Left ventricle myocardium superior (tissue), 1 donor: ENCODE measurements around the gene LRRD1. TPM values are rescaled to one million over a fixed set of nuclear protein-coding genes. Genes with fewer than 3 reads are reported as not detected.
A peak's percentile ranks its signal among the peaks of the same experiment; 100 is the strongest.
"Not testable (repeated sequence)": the region's sequence is repeated elsewhere in the genome, so short reads cannot be mapped to it uniquely, and the experiment has no call there.

ENCODE experiments used
- ATAC-seq: fragments of 200-7000 bp; cut with Tn5 transposase; one replicate; pipeline ENCODE4 v1.9.1; 2020; ENCODE audit warnings: mild to moderate bottlenecking, moderate library complexity
- DNase-seq: peaks from one replicate; pipeline ENCODE4 v3.0.0-alpha.2; 2020
- intact Hi-C: fragments of 100-400 bp; cut with micrococcal nuclease; formaldehyde crosslinking; loops from one replicate; pipeline ENCODE4 v1.11.0; 2022
- long read RNA-seq: library from polyadenylated mRNA; unstranded; transcript quantifications from one replicate; pipeline ENCODE4 v2.0.0, GENCODE V29; 2021
- total RNA-seq: library from RNA; stranded (reverse); fragmentation: NEBNext Ultra II Directional; extraction: Animal tissue kit (Norgen Biotek cat#: 25700); gene quantifications from one replicate; pipeline ENCODE4 v1.2.1, GENCODE V29; 2021
- donor health status: DM: no; HTN: yes; CAD: no; lungs with severe emphysema.

Gene LRRD1
- total RNA-seq = not detected
- long read RNA-seq = 0 reads

DNA sequence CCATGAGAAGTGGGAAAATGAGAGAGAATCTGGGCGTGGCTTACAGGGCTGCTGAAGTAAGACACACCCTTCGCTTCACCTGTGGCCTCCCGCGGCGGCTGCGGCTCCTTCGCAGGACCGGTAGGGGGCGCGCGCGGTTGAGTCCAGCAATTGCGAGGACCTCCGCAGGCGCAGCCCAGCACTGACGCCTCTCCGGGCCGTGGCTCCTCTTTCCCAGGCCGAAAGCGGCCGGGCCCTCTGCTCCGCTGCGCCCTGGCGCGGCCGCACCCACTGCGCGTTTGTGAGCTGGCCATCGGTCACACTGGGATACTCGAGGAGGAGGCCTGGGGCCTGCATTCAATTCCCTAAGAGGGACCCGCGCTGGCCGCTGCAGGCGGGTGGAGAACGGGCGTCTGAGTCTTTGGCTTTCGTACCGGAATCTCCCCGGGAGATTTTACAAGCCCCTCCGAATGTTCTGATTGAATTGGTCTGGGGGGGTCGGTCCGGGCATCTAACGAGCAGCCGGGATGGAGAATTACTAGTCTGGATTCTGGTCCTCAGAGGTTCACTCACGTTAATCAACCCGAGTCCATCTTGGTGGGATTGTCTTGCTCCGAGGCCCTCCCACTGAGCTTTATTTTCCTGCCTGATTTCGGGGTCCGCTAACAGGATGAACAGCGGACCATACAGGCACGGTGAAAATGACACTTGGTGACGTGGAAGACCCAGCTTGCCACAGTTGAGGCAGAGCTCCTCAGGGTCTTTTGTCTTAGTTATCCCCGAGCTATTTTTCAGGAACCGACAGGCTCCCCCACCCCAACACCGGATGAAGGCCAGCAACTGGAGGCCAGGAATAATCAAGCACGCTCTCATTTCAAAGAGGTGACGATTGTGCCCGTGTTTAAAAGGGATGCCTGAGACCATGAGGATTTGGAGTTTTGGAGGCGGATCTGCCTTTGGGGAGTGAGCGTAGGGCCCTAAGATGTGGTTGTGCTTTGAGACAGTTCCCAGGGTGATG, at the start of gene LRRD1:
Gene LRRD1 (minus strand): TSS at position 215 of the 997 bp plus-strand sequence. CDS start 13,940 bp downstream, outside the sequence.
- intact Hi-C loops = no loop called here
- DNase-seq = peak; percentile 92
- peak; percentile 99 for ATAC-seq

DNA sequence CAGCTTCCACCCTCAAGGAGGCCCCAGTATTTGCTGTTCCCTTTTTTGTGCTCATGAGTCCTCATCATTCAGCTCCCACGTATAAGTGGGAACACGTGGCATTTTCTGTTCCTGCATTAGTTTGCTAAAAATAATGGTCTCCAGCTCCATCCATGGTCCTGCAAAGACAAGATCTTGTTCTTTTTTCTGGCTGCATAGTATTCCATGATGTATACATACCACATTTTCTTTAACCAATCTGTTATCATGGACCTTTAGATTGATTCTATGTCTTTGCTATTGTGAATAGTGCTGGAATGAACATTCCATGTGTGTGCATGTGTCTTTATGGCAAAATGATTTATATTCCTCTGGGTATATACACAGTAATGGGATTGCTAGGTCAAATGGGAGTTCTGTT, 49.8 kb upstream of the LRRD1 start:
- ATAC-seq (no peak), DNase-seq (no peak)
- intact Hi-C loops = no loop called here

DNA sequence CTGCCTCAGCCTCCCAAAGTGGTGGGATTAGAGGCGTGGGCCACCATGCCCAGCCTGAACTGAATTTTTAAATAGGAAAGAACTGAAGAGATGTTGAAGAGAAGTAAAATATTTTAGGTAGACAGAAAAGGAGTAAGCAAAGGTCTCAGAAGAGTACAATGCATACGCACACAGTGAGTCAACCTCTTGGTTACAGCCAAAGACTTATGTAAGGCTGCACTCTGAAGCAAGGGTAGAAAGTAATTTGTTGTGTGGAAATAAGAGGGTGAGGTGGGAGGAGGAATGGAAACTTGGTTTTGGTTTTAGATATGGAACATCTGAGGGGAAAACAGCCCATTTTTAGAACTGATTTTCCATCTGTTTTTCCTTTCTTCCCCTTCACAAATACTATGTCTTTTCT, 49.2 kb upstream of the LRRD1 start:
- DNase-seq (no peak), ATAC-seq (no peak)
- intact Hi-C loops = no loop called here

DNA sequence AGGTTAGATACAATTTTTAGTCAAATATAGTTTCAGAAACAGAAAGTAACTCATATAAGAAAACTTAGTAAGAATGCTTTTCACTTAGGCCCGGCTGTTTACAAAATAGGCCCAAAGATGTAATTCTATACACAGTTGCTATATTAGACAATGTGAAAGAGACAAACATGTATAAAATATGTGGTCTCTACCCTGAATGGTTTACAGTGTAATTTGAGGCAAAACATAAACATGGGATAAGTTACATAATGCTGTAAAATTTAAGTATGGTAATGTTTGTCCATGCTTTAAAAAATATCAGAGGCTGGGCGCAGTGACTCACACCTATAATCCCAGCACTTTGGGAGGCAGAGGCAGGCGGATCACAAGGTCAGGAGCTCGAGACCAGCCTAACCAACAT, 48.0 kb upstream of the LRRD1 start:
- ATAC-seq (no peak), DNase-seq (no peak)
- intact Hi-C loops = no loop called here

DNA sequence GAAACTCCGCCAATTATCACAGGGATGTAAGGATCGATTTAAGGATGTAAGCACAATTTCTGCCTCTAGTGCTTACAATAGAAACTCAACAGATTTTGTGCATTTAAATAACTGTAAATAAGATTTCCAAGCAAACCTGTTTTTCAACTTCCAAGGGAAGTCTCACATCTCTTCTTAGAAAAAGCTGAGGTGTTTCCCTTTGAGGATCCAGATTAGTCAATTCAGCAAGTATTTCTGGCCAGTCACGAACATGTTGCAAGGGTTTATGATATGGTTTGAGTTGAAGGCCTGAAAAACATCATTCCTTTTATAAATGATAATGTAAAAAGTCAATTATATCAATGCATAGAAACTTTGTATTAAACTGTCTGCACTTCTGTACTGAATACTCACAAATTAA, 42.8 kb upstream of the LRRD1 start:
- intact Hi-C loops = no loop called here
- DNase-seq (no peak), ATAC-seq (no peak)

DNA sequence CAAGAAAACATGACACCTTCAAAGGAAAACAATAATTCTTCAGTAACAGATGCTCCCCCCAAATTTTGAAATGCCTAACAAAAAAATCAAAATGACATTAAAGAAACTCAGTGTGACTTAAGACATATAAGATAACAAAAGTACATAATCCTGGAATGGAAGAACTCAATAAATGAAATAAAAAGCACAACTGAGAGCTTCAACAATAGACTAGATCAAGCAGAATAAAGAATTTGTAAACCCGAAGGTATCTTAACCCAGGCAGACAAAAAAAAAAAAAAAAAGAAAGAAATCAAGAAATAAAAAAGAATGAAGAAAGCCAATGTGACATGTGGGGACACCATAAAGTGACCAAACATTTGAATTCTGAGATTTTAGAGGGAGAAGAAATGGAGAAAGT, 27.7 kb upstream of the LRRD1 start:
- intact Hi-C loops = no loop called here
- ATAC-seq (no peak), DNase-seq (no peak)

DNA sequence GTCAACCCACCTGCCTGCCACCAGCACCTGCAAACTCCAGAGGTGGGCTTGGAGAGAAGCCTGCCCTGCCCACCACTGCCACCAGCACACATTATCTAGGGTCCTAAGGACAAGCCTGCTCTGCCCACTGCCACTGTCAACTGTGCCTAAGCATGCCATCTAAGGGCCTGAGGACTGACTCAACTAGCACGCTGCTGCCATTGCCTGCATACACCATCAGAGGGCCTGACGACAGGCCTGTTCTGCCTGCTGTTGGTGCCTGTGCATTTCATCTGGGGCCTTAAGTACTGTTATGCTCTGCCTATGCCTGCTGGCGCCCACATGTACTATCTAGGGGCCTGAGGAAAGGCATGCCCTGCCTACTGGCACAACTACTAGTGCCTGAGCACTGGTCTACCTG, 27.0 kb upstream of the LRRD1 start:
- intact Hi-C loops = no loop called here
- no peak for DNase-seq
- no peak for ATAC-seq

DNA sequence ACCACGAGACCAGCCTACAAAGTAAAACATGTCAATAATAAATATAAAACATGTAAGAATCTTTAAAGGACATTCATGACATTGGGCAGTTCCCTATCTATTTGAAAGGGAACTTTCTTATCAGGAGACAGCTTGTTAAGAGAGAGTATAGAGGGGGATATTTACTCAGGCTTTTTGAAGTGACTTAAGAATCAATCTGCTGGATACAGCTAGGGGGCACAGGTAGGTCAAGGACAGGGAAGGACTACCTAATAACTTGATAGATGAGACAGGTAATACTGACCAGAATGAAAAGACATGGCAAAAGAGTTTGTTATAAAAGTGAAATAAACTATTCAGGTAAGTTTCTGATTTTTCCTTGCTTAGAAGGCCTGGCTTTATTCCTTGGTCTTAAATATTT, 21.8 kb upstream of the LRRD1 start:
- ATAC-seq (no peak), DNase-seq (no peak)
- intact Hi-C loops = no loop called here

DNA sequence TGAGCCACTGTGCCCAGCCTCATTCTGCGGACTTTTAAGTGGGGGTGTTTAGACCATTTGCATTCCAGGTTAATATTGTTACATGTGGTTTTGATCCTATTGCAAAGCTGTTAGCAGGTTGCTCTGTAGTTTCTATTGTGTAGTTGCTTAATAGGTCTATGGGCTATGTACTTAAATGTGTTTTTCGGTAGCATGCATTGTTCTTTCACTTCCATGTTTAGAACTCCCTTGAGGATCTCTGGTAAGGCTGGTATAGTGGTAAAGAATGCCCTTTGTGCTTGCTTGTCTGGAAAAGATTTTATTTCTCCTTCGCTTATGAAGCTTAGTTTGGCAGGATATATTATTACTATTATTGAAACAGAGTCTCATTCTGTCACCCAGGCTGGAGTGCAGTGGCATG, 13.4 kb upstream of the LRRD1 start:
- DNase-seq = no peak
- intact Hi-C loops = no loop called here
- no peak for ATAC-seq

DNA sequence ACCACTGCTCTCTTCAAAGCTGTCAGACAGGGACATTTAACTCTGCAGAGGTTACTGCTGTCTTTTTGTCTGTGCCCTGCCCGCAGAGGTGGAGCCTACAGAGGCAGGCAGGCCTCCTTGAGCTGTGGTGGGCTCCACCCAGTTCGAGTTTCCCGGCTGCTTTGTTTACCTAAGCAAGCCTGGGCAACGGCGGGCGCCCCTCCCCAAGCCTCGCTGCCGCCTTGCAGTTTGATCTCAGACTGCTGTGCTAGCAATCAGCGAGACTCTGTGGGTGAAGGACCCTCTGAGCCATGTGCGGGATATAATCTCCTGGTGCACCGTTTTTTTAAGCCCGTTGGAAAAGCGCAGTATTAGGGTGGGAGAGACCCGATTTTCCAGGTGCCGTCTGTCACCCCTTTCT, 10.3 kb upstream of the LRRD1 start:
- intact Hi-C loops, ATAC-seq, DNase-seq: not testable (repeated sequence)

DNA sequence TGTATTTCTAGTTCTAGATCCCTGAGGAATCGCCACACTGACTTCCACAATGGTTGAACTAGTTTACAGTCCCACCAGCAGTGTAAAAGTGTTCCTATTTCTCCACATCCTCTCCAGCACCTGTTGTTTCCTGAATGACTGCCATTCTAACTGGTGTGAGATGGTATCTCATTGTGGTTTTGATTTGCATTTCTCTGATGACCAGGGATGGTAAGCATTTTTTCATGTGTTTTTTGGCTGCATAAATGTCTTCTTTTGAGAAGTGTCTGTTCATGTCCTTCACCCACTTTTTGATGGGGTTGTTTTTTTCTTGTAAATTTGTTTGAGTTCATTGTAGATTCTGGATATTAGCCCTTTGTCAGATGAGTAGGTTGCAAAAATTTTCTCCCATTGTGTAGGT, 5.4 kb upstream of the LRRD1 start:
- DNase-seq, ATAC-seq, intact Hi-C loops: not testable (repeated sequence)

DNA sequence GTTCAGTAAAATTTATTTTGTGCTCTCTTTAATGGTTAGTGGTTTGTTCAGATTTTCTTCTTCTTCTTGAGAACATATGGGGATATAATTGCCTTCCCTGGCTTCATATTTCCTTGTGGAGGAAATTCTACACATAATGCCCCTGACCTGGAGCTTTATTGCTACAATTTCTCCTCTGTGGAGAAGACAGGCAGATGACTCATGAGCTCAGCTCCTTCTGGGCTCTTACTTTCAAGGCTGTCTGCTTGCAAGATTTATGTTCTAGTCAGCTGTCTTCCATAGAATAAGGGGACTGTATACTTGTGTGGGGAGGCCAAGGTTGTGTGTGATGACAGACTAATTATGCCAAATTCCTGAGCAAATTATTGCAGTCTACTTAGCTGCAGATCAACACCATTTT, 1.6 kb downstream of the LRRD1 start:
- ATAC-seq (no peak), DNase-seq (no peak)
- intact Hi-C loops = no loop called here

DNA sequence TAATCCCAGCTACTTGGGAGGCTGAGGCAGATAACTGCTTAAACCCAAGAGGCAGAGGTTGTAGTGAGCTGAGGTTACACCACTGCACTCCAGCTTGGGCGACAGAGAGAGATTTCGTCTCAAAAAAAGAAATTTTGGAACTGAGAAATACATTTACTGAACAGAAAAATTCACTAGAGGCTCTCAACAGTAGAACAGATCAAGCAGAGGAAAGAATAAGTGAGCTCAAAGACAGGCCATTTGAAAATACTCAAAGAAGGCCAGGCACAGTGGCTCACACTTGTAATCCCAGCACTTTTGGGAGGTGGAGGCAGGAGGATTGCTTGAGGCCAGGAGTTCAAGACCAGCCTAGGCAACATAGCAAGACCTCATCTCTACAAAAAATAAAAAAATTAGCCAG, 9.4 kb downstream of the LRRD1 start:
- not testable (repeated sequence) for ATAC-seq, DNase-seq

DNA sequence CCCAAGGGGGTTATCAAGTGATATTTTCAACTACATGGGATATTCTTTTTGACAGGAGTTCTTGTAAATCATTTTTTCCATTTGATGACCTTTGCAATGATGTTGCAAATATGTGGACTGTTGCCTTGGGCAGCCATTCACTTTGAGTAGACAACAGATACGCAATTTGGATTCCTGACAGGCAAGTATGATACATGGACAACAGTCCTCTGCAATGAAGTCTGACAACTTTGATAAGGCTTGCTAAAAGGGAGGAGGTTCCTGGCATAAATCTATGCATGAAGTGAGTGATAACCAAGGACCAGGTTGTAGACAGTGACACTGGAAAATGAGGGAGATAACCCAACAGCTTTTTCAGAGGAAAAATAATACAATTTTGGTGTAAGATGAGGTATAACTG, 17.7 kb downstream of the LRRD1 start:
- intact Hi-C loops = no loop called here
- ATAC-seq (no peak), DNase-seq (no peak)

More for the DNA sequence above, 9.4 kb downstream of the LRRD1 start:
- intact Hi-C loops = not testable (repeated sequence)

DNA sequence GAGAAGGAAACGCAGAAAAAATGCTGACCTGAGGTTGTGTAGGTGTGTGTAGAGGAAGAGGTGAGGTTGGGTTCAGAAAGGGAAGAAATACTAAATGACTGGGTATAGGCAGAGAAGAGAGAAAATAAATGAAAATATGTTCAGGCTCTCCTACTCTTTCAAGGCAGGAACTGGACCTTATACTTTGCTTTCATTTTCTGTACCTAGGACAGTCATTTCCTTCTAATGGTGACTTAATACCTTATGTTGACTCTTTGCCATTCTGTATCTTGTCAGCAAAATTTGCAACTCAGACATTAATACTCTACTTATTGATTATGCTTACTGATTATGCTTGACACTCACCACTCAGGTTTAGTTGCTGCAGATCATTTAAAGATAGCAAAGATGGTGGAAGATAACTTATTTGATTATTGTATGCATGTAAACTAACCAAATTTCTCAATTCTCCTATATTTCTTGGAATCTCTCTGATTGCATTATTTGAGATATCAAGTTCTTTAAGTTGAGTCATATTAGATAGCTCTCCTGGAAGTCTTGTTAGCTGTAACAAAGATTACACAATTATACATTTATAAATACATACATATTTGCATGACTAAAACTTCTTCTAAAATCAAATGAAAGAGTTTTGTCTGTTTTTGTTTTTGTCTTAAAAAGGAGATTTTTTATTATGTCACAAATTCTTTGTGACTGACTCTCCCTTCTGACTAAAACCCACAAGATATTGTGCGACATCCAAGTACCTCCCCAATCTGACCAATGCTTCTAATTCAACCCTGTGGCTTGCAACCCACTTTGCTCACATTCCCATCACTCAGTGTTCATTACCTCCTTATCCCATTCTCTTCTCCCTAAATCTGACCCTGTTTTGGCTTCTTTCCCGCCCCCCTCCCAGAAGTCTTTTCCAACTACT, 20.0 kb downstream of the LRRD1 start:
- no peak for ATAC-seq
- intact Hi-C loops = no loop called here
- no peak for DNase-seq

DNA sequence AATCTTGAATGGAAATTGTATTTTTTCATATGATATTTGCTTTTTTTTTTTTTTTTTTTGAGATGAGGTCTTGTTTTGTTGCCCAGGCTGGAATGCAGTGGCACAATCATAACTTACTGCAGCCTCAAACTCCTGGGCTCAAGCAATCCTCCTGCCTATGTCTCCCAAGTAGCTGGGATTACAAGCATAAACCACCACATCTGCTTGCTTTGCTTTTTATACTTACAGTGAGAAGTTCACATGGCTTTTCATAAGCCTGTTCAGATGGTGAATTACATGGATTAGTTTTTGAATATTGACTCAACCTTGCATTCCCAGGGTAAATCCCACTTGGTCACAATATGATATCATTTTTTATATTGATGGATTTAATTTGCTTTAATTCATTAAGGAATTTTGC, 22.0 kb downstream of the LRRD1 start:
- no peak for ATAC-seq
- intact Hi-C loops = no loop called here
- DNase-seq = no peak

DNA sequence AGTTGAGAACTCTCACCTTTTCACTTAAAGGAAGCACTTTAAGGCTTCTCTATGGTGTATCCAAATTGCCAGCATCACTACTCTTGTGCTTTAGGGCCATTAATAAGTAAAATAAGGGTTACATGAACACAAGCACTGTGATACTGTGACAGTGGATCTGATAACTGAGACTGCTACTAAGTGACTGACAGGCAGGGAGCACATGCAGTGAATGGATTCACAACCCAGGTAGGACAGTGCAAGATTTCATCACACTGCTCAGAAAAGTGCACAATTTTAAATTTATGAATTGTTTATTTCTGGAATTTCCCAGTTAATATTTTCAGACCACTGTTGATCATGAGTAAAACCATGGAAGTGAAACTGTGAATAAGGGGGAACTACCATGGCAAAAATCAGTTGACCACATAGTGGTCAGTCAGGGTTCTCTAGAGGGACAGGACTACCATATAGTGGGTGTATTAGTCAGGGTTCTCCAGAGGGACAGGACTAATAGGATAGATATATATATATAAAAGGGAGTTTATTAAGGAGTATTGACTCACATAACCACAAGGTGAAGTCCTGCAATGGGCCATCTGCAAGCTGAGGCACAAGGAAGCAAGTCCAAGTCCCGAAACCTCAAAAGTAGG, 23.7 kb downstream of the LRRD1 start:
- DNase-seq (no peak), ATAC-seq (no peak)
- intact Hi-C loops = no loop called here

DNA sequence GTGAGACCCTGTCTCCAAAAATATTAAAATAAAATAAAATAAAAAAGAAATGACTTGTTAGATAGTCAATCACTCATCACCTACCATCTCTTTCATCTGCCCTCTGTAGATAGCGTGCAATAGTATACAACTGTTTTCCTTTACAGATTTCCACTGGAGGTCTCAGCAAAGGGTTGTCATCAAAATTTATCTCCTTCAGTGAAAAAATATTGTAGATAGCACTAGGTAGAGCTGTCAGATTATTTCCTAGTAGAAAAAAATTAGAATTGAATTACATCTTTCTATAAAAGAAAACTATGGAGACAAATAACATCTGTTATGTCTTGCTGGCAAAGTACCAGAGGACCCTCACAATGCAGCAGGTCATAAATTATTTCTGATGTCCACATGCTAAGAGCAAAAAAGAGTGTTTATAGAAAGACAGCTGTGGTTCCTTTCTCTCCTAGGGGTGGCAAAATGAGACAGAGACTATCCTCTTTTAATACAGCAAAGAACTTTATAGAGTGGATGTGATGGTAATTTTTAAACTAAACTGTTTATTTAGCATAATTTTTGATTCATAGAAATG, 28.4 kb downstream of the LRRD1 start:
- ATAC-seq (no peak), DNase-seq (no peak)
- intact Hi-C loops = no loop called here

DNA sequence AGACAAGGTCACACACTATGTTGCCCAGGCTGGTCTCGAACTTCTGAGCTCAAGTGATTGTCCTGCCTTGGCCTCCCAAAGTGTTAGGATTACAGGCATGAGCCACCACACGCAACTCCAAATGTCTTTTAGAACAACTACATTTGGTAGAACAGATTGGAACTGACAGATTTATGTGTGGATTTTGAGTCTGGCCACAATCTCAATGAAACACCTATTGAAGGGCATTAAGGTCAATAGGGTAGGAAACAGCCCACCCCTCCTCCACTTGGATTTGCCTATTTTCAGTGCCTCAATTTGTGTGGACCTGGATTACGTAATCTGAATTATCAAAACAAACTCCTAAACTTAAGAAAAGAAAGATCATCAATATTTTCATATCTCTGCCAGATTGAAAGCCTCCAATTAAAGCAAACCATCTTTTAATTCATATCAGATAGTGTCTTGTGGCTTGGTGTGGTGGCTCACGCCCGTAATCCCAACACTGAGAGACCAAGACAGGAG, 29.2 kb downstream of the LRRD1 start:
- intact Hi-C loops = no loop called here
- DNase-seq (no peak), ATAC-seq (no peak)
